GM12891 (cell line): ENCODE data around the gene CAMK1.

ENCODE experiments used
- POLR2A ChIP-seq: IDR thresholded peaks from 2 replicates; pipeline ENCODE4 v1.6.1; 2011; ENCODE audit warnings: low read depth, low read length, control low read depth
- TAF1 ChIP-seq: IDR thresholded peaks from 2 replicates; pipeline ENCODE4 v1.6.1; 2011; ENCODE audit warnings: low read depth, low read length, control low read depth

DNA sequence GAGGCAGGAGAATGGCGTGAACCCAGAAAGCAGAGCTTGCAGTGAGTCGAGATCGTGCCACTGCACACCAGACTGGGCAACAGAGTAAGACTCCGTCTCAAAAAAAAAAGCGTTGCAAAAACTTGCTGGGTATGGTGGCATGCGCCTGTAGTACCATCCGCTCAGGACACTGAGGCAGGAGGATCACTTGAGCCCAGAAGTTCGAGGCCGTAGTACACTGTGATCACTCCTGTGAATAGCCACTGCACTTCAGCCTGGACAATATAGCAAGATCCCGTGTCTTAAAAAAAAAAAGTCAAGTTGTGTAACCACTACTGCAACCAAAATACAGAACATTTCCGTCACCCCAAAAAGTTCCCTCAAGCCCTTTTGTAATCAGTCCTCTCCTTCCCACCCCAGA is 24.7 kb upstream of the CAMK1 start:
- TF ChIP-seq POLR2A: 0 out of 2 replicates have a peak, but pooled peaks have one; percentile 20
- no peak for TF ChIP-seq TAF1
